ENCODE data around the gene VIPR1.
"Not testable (repeated sequence)": the region's sequence is repeated elsewhere in the genome, so short reads cannot be mapped to it uniquely, and the experiment has no call there.

Gene VIPR1

GRCh38 chr3:42549131-42549530, 46.7 kb downstream of the VIPR1 start:
- TF ChIP-seq CTCF (conservative IDR thresholded peaks at IDR 0.05; ENCODE audit: low read depth, low read length) = no peak
- H2AFZ ChIP-seq (ENCODE audit: low read depth) = no peak overlapping the region
- no peaks in the 10 kb centered on the region for H3K4me1 ChIP-seq (ENCODE audit: low read depth, poor library complexity, severe bottlenecking)
- H3K36me3 ChIP-seq (ENCODE audit: insufficient read depth) = no peaks in the 10 kb centered on the region
- no peak overlapping the region for H3K27ac ChIP-seq
- no peaks in the 10 kb centered on the region for H4K20me1 ChIP-seq (ENCODE audit: insufficient read depth)
- H3K79me2 ChIP-seq (ENCODE audit: insufficient read depth, low read depth) = no peaks in the 10 kb centered on the region
- no peak overlapping the region for H3K9ac ChIP-seq
- no peak overlapping the region for H3K4me3 ChIP-seq (IDR thresholded peaks at IDR 0.05; ENCODE audit: insufficient read depth, low read depth, low read length)
- H3K27me3 ChIP-seq (ENCODE audit: insufficient read depth, low read depth) = no peaks in the 10 kb centered on the region
- no peak overlapping the region for H3K4me2 ChIP-seq

DNA sequence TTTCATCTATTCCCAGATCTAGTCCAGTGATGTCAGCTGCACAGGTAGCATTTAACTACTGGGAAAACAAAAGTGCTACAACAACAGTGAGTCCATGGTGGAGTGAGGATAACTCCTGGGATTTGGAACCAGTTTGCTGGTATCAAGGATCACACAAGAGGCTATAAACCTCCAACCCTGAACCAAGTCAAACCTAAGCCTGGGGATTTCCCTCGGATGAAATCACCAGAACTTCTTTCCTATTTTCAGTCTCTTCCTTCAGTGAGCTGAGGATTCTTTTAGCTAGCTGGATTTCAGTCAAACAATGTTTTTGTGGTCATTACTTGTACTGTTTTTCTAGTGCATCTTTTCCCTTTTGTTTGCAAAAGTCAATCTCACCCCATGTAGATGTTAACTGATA, 47.8 kb downstream of the VIPR1 start:
- Histone ChIP-seq H3K27me3 (ENCODE audit: insufficient read depth, low read depth) (no peaks in the 10 kb centered on the region), H3K79me2 (ENCODE audit: insufficient read depth, low read depth) (no peaks in the 10 kb centered on the region), H2AFZ (ENCODE audit: low read depth) (no peak overlapping the region), H3K4me1 (ENCODE audit: low read depth, poor library complexity, severe bottlenecking) (no peaks in the 10 kb centered on the region), H3K9ac (no peak overlapping the region), H3K36me3 (ENCODE audit: insufficient read depth) (no peaks in the 10 kb centered on the region), H3K4me3 (IDR thresholded peaks at IDR 0.05; ENCODE audit: insufficient read depth, low read depth, low read length) (no peak overlapping the region), H3K27ac (no peak overlapping the region), H3K4me2 (no peak overlapping the region), H4K20me1 (ENCODE audit: insufficient read depth) (no peaks in the 10 kb centered on the region)
- no peak for TF ChIP-seq CTCF (conservative IDR thresholded peaks at IDR 0.05; ENCODE audit: low read depth, low read length)

DNA sequence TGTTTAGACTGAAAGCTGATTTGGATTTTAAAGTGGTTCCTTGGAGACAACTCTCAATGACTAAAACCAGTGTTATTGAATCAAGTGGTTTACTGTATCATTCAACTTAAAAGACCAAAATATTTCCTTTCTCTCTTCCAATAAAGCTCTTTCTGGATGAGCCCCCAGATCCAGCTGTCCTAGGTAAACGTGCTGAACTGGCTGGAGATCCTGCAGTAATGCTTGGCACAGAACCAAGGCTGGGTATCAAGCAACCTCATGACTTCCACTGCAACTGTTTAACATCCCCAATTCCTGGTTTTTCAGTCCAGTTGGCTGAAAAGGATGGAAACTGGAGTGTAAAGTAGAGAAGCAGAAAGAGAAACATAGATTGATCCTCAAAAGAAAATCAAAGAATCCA, 50.4 kb downstream of the VIPR1 start:
- H3K27ac ChIP-seq = no peak overlapping the region
- H4K20me1 ChIP-seq (ENCODE audit: insufficient read depth) = no peaks in the 10 kb centered on the region
- H3K4me1 ChIP-seq (ENCODE audit: low read depth, poor library complexity, severe bottlenecking) = peaks cover 16% of the 10 kb centered on the region
- H3K4me2 ChIP-seq = no peak overlapping the region
- no peak overlapping the region for H3K9ac ChIP-seq
- H3K4me3 ChIP-seq (IDR thresholded peaks at IDR 0.05; ENCODE audit: insufficient read depth, low read depth, low read length) = no peak overlapping the region
- H3K36me3 ChIP-seq (ENCODE audit: insufficient read depth) = no peaks in the 10 kb centered on the region
- no peak for TF ChIP-seq CTCF (conservative IDR thresholded peaks at IDR 0.05; ENCODE audit: low read depth, low read length)
- no peaks in the 10 kb centered on the region for H3K79me2 ChIP-seq (ENCODE audit: insufficient read depth, low read depth)
- H3K27me3 ChIP-seq (ENCODE audit: insufficient read depth, low read depth) = no peaks in the 10 kb centered on the region
- H2AFZ ChIP-seq (ENCODE audit: low read depth) = no peak overlapping the region

DNA sequence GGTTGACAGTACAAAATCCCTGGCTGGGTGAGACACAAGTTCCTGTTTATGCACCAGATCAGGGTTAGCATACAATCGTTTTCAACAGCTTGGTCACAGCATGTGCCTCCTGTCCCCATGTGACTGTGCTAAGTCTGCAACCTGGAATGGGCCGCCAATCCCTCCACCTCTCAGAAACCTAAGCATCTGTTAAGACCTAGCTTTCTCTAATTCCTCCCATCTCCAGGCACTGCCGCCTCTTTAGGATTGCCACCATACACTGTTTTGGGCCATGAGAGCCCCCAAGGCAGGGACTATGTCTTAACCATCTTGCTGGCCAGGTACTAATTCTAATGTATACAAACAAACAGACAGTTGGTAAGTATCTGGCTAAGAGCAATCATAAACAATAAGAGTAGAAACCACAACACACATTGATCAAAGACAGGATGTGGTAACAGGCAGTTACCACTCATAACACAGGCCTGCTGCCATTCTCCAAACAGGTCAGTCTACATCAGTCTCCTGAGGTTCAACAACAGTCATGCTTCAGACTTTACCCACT, 53.7 kb downstream of the VIPR1 start:
- Histone ChIP-seq H4K20me1 (ENCODE audit: insufficient read depth) (no peaks in the 10 kb centered on the region), H3K4me2 (no peak overlapping the region), H2AFZ (ENCODE audit: low read depth) (no peak overlapping the region), H3K4me1 (ENCODE audit: low read depth, poor library complexity, severe bottlenecking) (peaks cover 16% of the 10 kb centered on the region), H3K9ac (no peak overlapping the region), H3K4me3 (IDR thresholded peaks at IDR 0.05; ENCODE audit: insufficient read depth, low read depth, low read length) (no peak overlapping the region), H3K79me2 (ENCODE audit: insufficient read depth, low read depth) (no peaks in the 10 kb centered on the region), H3K36me3 (ENCODE audit: insufficient read depth) (no peaks in the 10 kb centered on the region), H3K27me3 (ENCODE audit: insufficient read depth, low read depth) (no peaks in the 10 kb centered on the region), H3K27ac (peak overlapping the region; percentile 20; the same call in 1 of the 2 replicates)
- TF ChIP-seq CTCF (conservative IDR thresholded peaks at IDR 0.05; ENCODE audit: low read depth, low read length) = no peak

DNA sequence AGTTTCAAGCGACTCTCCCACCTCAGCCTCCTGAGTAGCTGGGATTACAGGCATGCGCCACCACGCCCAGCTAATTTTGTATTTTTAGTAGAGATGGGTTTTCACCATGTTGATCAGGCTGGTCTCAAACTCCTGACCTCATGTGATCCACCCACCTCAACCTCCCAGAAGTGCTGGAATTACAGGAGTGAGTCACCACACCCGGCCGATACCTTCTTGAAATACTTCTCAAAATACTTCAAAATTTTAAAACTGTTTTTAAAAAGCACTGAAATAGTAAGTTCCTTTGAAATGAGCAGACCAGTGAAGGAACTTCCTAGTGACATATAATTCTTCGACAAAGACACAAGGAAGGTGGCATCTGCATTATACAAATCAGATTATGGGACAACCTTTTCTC, 54.4 kb downstream of the VIPR1 start:
- H3K36me3 ChIP-seq (ENCODE audit: insufficient read depth); H2AFZ ChIP-seq (ENCODE audit: low read depth); H3K9ac ChIP-seq; H3K79me2 ChIP-seq (ENCODE audit: insufficient read depth, low read depth); H3K4me3 ChIP-seq (IDR thresholded peaks at IDR 0.05; ENCODE audit: insufficient read depth, low read depth, low read length); H3K4me2 ChIP-seq; H3K27me3 ChIP-seq (ENCODE audit: insufficient read depth, low read depth); H3K27ac ChIP-seq; H4K20me1 ChIP-seq (ENCODE audit: insufficient read depth): not testable (repeated sequence)
- peaks cover 16% of the 10 kb centered on the region for H3K4me1 ChIP-seq (ENCODE audit: low read depth, poor library complexity, severe bottlenecking)

Measured in KMS-11 (cell line).